Measurements from ENCODE around the gene RADIL.

GRCh38 chr7:4838626-4839334 lies 44.7 kb downstream of the RADIL start:
- TF ChIP-seq CTCF (IDR thresholded peaks at IDR 0.05) (no peak), POLR2A (IDR thresholded peaks at IDR 0.05) (no peak), POLR2AphosphoS5 (IDR thresholded peaks at IDR 0.05) (no peak), EP300 (IDR thresholded peaks at IDR 0.05) (no peak)
